Measurements from ENCODE around the gene MEGF6. TPM values are rescaled to one million over a fixed set of nuclear protein-coding genes. Genes with fewer than 3 reads are reported as not detected.
A peak's percentile ranks its signal among the peaks of the same experiment; 100 is the strongest.

The MEGF6 gene
- total and polyA plus RNA-seq, 2 of the 8 experiments (the other 6 are each of a cell fraction or from before 2014, with no cell fraction given), result 4.1 to 14.8 TPM

DNA sequence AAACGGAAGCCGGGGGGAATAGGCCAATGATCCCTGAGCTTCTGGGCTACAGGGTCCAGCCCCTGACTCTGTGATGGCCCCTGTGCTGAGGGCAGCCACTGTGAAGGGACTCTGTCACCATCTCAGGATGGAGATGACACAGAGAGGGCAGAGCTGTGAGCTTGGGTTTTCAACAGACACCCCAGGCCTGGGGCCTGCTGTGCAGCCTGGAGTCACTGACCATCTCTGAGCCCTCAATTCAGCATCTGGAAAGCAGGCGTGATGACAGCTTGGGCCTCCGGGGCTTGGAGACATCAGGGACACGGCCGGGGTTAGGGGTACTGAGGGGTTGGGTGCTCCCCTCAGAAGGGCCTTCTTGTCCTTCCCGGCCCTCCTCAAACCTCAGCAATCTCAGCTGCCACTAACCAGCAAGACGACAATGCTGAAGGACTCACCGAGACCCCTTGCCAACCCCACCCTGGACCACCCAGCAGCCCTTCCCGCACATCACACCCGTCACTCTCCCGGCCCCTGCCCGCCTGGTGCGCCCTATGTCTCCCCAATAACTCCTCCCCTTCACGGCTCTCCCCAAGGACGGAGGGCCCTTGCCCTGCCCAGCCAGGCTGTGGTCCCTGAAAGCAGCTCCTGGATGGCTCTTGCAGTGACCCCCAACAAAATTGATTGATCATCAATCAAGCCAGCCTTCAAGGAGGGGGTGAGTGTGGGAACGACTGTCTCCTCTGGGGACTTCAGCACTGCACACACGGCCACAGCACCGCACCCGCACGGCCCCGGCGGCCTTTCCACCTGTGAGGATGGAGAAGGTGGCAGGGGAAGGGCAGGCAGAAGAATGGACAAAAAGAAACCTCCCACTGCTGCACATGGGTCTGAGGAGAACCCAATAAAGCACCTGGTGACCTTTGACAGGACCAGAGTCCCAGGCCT is 4.3 kb downstream of the MEGF6 start:
- no peak overlapping the region for H3K56ac ChIP-seq (replicated peaks; ENCODE audit: insufficient read length, low read depth, low read length)
- no peak overlapping the region for H3K14ac ChIP-seq (ENCODE audit: insufficient read length)
- peaks cover 0 to 10% of the 10 kb centered on the region in 2 experiments for H4K20me1 ChIP-seq (replicated peaks in 1 of 2; ENCODE audit: control insufficient read depth in 1 of 2, insufficient read depth in 2 of 2, low read length in 2 of 2)
- H2AK5ac ChIP-seq (ENCODE audit: low read depth, low read length), result no peak overlapping the region
- no peak overlapping the region for H3K23ac ChIP-seq (ENCODE audit: insufficient read length)
- TF ChIP-seq JUND (IDR thresholded peaks at IDR 0.05; ENCODE audit: low read length) (no peak), RFX5 (IDR thresholded peaks at IDR 0.05; ENCODE audit: borderline replicate concordance, low read depth, low read length) (no peak), MAFK (IDR thresholded peaks at IDR 0.05; ENCODE audit: low read depth, low read length) (no peak), FOSL1 (IDR thresholded peaks at IDR 0.05; ENCODE audit: insufficient read depth, low read depth, low read length) (no peak), KDM5A (IDR thresholded peaks at IDR 0.05; ENCODE audit: low read length) (no peak), PHF8 (conservative IDR thresholded peaks at IDR 0.05; ENCODE audit: low read depth, low read length) (no peak), SRF (IDR thresholded peaks at IDR 0.05; ENCODE audit: low read depth, low read length) (no peak), YY1 (IDR thresholded peaks at IDR 0.05; ENCODE audit: low read depth, low read length) (no peak), SIRT6 (IDR thresholded peaks at IDR 0.05; ENCODE audit: low read length) (no peak), SP4 (IDR thresholded peaks at IDR 0.05; ENCODE audit: low read length) (no peak), CHD1 (IDR thresholded peaks at IDR 0.05; ENCODE audit: low read depth, low read length) (no peak), ASH2L (IDR thresholded peaks at IDR 0.05; ENCODE audit: low read length) (no peak), TEAD4 (IDR thresholded peaks at IDR 0.05; ENCODE audit: low read depth, low read length) (no peak)
- ChIA-PET CTCF (ENCODE audit: partially characterized antibody) (interaction anchor here (0.8 to 6.4 kb wide), 12 partner anchors 8 to 154 kb away, joined by 3 to 84 read pairs (median 5); no protein-coding TSS in a partner anchor), POLR2A (ENCODE audit: partially characterized antibody) (interaction anchor here (1.9 kb wide), 1 partner anchor 9 kb away, joined by 8 read pairs; no protein-coding TSS in a partner anchor)
- peaks cover 19% of the 10 kb centered on the region; the same call in 1 of the 2 replicates for H3K23me2 ChIP-seq (ENCODE audit: low read depth, low read length)
- no peak overlapping the region for H4K5ac ChIP-seq (ENCODE audit: insufficient read length, low read depth, low read length)
- H2AFZ ChIP-seq (ENCODE audit: low read length), result no peak overlapping the region
- no peaks in the 10 kb centered on the region; a peak in 1 of 4 replicates for H3K9me3 ChIP-seq (ENCODE audit: insufficient read depth in 2 of 2, low read depth in 1 of 2, low read length in 1 of 2)
- FAIRE-seq (no peak), DNase-seq (ENCODE audit: low read depth in 1 of 2, low spot score in 2 of 2) (no peak)
- no peak overlapping the region for H2BK15ac ChIP-seq (ENCODE audit: low read length)
- H3K4me3 ChIP-seq (ENCODE audit: extremely low read depth in 1 of 4, insufficient read depth in 2 of 4, low read depth in 3 of 4, low read length in 4 of 4), result no peak overlapping the region
- no peak overlapping the region for H4K91ac ChIP-seq (replicated peaks; ENCODE audit: insufficient read length, low read length)
- no peak overlapping the region for H3K4me2 ChIP-seq (ENCODE audit: insufficient read depth in 1 of 2, low read depth in 2 of 2, low read length in 2 of 2)
- H3K27me3 ChIP-seq (replicated peaks in 1 of 4; ENCODE audit: control insufficient read depth in 3 of 4, extremely low read depth in 1 of 4, insufficient read depth in 3 of 4, low read length in 3 of 4), result peaks cover 2 to 4% (median 3%) of the 10 kb centered on the region in 4 experiments; a peak in 5 of 7 replicates
- H2BK20ac ChIP-seq (ENCODE audit: low read length), result no peak overlapping the region
- peaks cover 2% of the 10 kb centered on the region for H3K79me1 ChIP-seq (ENCODE audit: low read depth, low read length)
- H3K27ac ChIP-seq (ENCODE audit: low read depth, low read length), result no peak overlapping the region
- H4K8ac ChIP-seq (ENCODE audit: extremely low read depth, insufficient read depth, low read length), result peak overlapping the region; percentile 45; the same call in 1 of the 2 replicates
- peaks cover 0 to 19% (median 11%) of the 10 kb centered on the region in 4 experiments; a peak in 6 of 7 replicates for H3K4me1 ChIP-seq (replicated peaks in 1 of 4; ENCODE audit: control insufficient read depth in 3 of 4, insufficient read depth in 4 of 4, low read length in 3 of 4)
- H3K36me3 ChIP-seq (ENCODE audit: control insufficient read depth in 2 of 4, insufficient read depth in 4 of 4, low read length in 3 of 4), result no peaks in the 10 kb centered on the region; a peak in 1 of 8 replicates
- peaks cover 0 to 14% of the 10 kb centered on the region in 2 experiments; a peak in 3 of 4 replicates for H3K79me2 ChIP-seq (ENCODE audit: control insufficient read depth in 1 of 2, insufficient read depth in 2 of 2, low read length in 2 of 2)
- no peak overlapping the region for H2BK5ac ChIP-seq (ENCODE audit: low read depth, low read length)
- H2BK120ac ChIP-seq (replicated peaks; ENCODE audit: low read depth, low read length), result no peak overlapping the region
- H3K9ac ChIP-seq (replicated peaks in 1 of 4; ENCODE audit: extremely low read depth in 1 of 4, low read depth in 3 of 4, low read length in 3 of 4), result no peak overlapping the region
- 85% methylated on average over 23 of the region's 23 CpGs; no CpG with 5 or more reads in 1 of the 2 experiments for WGBS, 2 experiments (ENCODE audit: extremely low coverage in 1 of 2, insufficient coverage in 1 of 2, insufficient read length in 1 of 2, insufficient replicate concordance in 2 of 2, low coverage in 1 of 2, low lambda C conversion rate in 2 of 2, missing lambda C conversion rate in 1 of 2)
- no peak overlapping the region for H2BK12ac ChIP-seq (ENCODE audit: low read depth, low read length)
- H3K4ac ChIP-seq (replicated peaks; ENCODE audit: insufficient read length, low read depth, low read length), result no peak overlapping the region
- no peak overlapping the region for H3K18ac ChIP-seq (ENCODE audit: extremely low read depth, low read length)

Measured in H1 (cell line).